Upper lobe of left lung (tissue), 6 donors: ENCODE data around the gene TNS1. TPM values are rescaled to one million over a fixed set of nuclear protein-coding genes. Genes with fewer than 3 reads are reported as not detected.

Experiments used
- ATAC-seq, 2 donors: fragments of 200-7000 bp; cut with Tn5 transposase; one replicate each; pipeline ENCODE4 v1.9.1; 2022; ENCODE audit warnings: mild to moderate bottlenecking in 2 of 2, moderate library complexity in 2 of 2; ENCODE audit not compliant: low FRiP score in 2 of 2
- DNase-seq, 2 donors: peaks; one replicate each; pipeline ENCODE4 v3.0.0-alpha.2; 2019 to 2020
- H3K27ac ChIP-seq, 4 donors: fragments of 200-600 bp; sonication (generic); one replicate each; pipeline ENCODE4 v1.5.1; 2016 to 2019
- H3K27me3 ChIP-seq, 4 donors: fragments of 200-600 bp; sonication (generic); one replicate each; pipeline ENCODE4 v1.5.1; 2017 to 2019
- H3K36me3 ChIP-seq, 4 donors: fragments of 200-600 bp; sonication (generic); one replicate each; pipeline ENCODE4 v1.5.1; 2016 to 2019
- H3K4me1 ChIP-seq, 4 donors: fragments of 200-600 bp; sonication (generic); one replicate each; pipeline ENCODE4 v1.5.1; 2018 to 2019
- H3K4me3 ChIP-seq, 4 donors: fragments of 200-600 bp; sonication (generic); one replicate each; pipeline ENCODE4 v1.5.1; 2017 to 2019; ENCODE audit warnings: mild to moderate bottlenecking in 2 of 4, moderate library complexity in 1 of 4
- H3K9me3 ChIP-seq, 4 donors: fragments of 200-600 bp; sonication (generic); one replicate each; pipeline ENCODE4 v1.5.1; 2018 to 2019
- EP300 ChIP-seq, 4 donors: sonication (generic); formaldehyde crosslinking; IDR thresholded peaks; one replicate each; pipeline ENCODE4 v1.5.1; 2017; ENCODE audit warnings: antibody characterized with exemption in 4 of 4, control low read depth in 2 of 4
- POLR2A ChIP-seq, 4 donors: fragments of 450-650 bp; IDR thresholded peaks; one replicate each; pipeline ENCODE4 v1.5.1; 2016 to 2017; ENCODE audit warnings: antibody characterized with exemption in 4 of 4, mild to moderate bottlenecking in 2 of 4
- POLR2AphosphoS5 ChIP-seq, 2 donors: sonication (generic); formaldehyde crosslinking; IDR thresholded peaks; one replicate each; pipeline ENCODE4 v1.5.1; 2017; ENCODE audit warnings: antibody characterized with exemption in 2 of 2
- WGBS, 2 donors: methylation state at CpG; one replicate each; pipeline ENCODE4 v1.1.5; 2017 to 2018; 5-methylcytosine and 5-hydroxymethylcytosine counted together
- total RNA-seq, 6 donors: library from RNA; depleted of rRNA in 4 of 6; stranded (reverse); fragments of >200 nt in 4 of 6; gene quantifications; one replicate each; pipeline versions ENCODE4 v1.1.0 to v1.2.1, GENCODE V29; 2016 to 2021
- TF ChIP-seq, protein P1 (sequence below), 6 experiments: fragments of 450-650 bp in 4 of 6; fragments of 200-600 bp in 2 of 6; sonication (generic) in 2 of 6; IDR thresholded peaks; one replicate each; pipeline ENCODE4 v1.5.1; 2016 to 2019; ENCODE audit warnings: antibody characterized with exemption in 6 of 6
- donor health status: DM: no; HTN: no; CAD: no; lungs with moderate emphysema.
- donor health status: DM: no; HTN: yes; CAD: no; lungs with severe emphysema.

The TNS1 gene
- total RNA-seq, 6 donors from 2014 or later = 325 to 1,095 (median 550) TPM

DNA sequence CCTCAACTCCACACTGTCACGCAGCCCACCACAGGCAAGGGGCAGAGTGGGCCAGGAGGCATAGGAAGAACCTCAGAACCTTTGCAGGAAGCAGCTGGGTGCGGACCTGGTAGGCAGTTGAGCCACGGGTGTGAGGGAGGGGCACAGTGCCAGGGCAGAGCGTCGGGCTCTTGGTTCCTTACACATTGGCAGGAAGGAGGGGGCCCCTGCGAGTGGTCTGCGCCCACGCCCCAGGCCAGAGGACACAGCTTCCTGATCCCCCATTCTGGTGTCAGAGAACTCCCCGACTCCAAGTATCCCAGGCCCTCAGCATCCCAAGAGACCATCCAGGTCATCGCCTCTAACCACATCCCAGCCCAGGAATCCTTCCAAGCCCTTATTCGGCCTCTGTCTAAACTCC lies 61.5 kb downstream of the TNS1 start:
- Histone ChIP-seq H3K4me3 (peak overlapping the region; percentile 61 to 89 (median 68)), H3K9me3 (no peaks in the 10 kb centered on the region), H3K36me3 (peaks cover 0 to 5% (median 0%) of the 10 kb centered on the region in 4 donors), H3K27ac (peak overlapping the region; percentile 86 to 99 (median 92)), H3K27me3 (no peaks in the 10 kb centered on the region), H3K4me1 (peaks cover 51 to 71% (median 58%) of the 10 kb centered on the region in 4 donors)
- TF ChIP-seq POLR2A (IDR thresholded peaks at IDR 0.05) = no peak
- peak in 1 of 2 donors; percentile 10 for TF ChIP-seq POLR2AphosphoS5 (IDR thresholded peaks at IDR 0.05)
- DNase-seq (no peak), ATAC-seq (no peak)
- 25 to 28% methylated on average over 3 to 10 of the region's 11 CpGs for WGBS, 2 donors

DNA sequence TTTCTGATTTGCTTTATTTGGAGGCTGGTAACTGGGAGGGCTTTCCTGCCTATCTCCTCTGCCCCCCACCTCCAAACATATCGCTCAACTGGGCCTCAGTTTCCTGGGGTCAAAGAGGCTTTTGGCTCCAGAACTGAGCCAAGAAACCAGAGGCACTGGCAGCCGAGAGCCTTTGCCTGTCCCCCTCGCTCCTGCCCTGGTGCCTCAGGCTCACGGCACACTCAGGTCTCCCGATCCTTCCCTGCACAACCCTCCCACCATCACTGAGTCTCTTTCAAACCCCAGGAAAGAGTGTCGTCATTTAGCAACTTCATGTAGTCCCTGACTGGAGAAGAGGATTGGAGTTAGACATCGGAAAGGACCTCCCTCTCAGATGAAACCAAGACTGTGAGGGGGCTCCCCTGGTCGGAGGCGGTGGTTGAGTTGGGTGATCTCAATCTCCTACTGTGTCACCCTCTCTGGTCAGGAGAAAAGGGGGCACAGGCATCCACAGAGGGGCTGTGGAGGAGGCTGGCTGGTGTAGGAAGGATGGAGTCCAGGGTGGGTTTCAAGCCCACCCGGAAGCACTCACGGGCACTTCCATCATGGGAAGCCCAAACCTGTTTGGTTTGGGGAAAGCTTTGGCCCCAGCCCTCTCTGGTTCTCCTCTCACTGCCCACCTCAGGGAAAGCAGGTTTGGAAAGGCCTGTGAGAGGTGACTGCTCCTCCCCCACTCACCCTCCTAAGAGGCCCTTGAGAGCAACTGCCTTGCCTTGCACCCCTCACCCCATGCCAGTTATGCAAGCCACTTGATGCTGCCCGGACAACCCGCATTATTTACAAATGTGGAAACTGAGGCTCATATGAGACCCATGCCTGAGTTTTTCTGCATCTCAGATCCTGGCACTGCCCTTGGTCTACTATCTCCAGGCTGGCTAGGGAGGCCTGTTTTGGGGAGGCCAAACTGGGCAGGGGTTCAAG lies 62.3 kb downstream of the TNS1 start:
- Histone ChIP-seq H3K27ac (peak overlapping the region; percentile 86 to 99 (median 92)), H3K4me3 (peak overlapping the region; percentile 61 to 89 (median 68)), H3K9me3 (no peaks in the 10 kb centered on the region), H3K36me3 (peaks cover 0 to 5% (median 0%) of the 10 kb centered on the region in 4 donors), H3K4me1 (peaks cover 59 to 79% (median 66%) of the 10 kb centered on the region in 4 donors), H3K27me3 (no peaks in the 10 kb centered on the region)
- 49 to 53% methylated on average over 9 to 13 of the region's 13 CpGs for WGBS, 2 donors
- DNase-seq = peak in 1 of 2 donors; percentile 89
- peak; percentile 38 to 56 for TF ChIP-seq POLR2AphosphoS5 (IDR thresholded peaks at IDR 0.05)
- TF ChIP-seq EP300 (IDR thresholded peaks at IDR 0.05) = peak in 1 of 4 donors; percentile 58
- TF ChIP-seq POLR2A (IDR thresholded peaks at IDR 0.05) = peak in 1 of 4 donors; percentile 45
- TF ChIP-seq, protein P1, sequence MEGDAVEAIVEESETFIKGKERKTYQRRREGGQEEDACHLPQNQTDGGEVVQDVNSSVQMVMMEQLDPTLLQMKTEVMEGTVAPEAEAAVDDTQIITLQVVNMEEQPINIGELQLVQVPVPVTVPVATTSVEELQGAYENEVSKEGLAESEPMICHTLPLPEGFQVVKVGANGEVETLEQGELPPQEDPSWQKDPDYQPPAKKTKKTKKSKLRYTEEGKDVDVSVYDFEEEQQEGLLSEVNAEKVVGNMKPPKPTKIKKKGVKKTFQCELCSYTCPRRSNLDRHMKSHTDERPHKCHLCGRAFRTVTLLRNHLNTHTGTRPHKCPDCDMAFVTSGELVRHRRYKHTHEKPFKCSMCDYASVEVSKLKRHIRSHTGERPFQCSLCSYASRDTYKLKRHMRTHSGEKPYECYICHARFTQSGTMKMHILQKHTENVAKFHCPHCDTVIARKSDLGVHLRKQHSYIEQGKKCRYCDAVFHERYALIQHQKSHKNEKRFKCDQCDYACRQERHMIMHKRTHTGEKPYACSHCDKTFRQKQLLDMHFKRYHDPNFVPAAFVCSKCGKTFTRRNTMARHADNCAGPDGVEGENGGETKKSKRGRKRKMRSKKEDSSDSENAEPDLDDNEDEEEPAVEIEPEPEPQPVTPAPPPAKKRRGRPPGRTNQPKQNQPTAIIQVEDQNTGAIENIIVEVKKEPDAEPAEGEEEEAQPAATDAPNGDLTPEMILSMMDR (IDR thresholded peaks at IDR 0.05) = no peak
- peak in 1 of 2 donors; percentile 36 for ATAC-seq

DNA sequence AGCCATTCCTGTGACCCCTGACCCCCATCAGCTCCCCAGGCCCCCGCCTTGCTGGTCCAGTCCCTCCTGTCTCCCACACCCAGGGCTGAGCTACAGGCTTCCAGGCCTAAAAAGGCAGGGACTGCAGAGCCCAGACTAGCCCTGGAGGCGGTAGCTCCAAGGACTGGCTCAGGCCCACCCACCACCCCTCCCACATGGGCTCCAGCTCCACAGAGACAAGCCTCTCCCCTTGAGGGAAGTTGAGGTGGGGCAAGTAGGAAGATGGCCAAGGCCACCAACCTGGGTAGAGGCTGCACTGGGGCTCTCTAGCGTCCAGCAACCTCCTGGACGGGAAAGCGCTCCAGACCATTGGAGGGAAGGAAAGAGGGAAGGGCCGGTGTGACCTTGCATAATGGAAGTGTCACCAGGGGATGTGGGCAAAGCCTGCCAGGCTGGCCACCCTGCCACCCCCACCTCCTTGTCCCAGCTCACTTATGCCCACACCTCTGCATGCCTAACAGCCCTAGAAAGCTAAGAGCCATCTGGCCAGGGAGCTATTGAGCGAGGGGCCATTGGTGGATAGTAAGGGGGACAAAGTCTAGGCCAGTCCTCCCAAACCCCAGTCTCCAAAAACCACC lies 63.1 kb downstream of the TNS1 start:
- H3K9me3 ChIP-seq = no peaks in the 10 kb centered on the region

DNA sequence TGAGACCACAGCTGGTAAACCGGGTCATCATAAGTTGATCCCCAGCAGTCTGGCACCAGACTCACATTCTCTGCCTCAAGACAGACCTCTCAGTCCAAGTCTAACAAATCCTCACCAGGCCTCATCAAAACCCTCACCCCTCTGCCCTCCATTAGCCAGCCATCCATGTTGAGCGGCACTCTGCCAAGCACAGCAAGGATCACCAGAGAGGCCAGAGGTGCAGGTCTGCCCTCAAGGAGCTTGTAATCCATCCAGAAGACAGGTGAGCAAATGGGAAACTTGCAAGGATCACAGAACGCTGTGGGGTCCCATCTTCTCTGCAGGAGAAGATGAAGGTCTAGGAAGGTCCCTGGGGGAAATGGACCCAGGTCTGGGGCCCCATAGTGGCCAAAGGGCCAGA lies 63.6 kb downstream of the TNS1 start:
- no peaks in the 10 kb centered on the region for H3K27me3 ChIP-seq
- TF ChIP-seq EP300 (IDR thresholded peaks at IDR 0.05) = no peak
- TF ChIP-seq POLR2A (IDR thresholded peaks at IDR 0.05) = no peak
- no peak for TF ChIP-seq POLR2AphosphoS5 (IDR thresholded peaks at IDR 0.05)
- TF ChIP-seq, protein P1 (IDR thresholded peaks at IDR 0.05) = no peak
- no peaks in the 10 kb centered on the region for H3K9me3 ChIP-seq
- WGBS, 2 donors = 14 to 89% methylated on average over 1 to 3 of the region's 3 CpGs
- H3K27ac ChIP-seq = peak overlapping the region; percentile 86 to 99 (median 92)
- peaks cover 68 to 89% (median 72%) of the 10 kb centered on the region in 4 donors for H3K4me1 ChIP-seq
- no peak for ATAC-seq
- H3K4me3 ChIP-seq = peak overlapping the region in 3 of 4 donors; percentile 63 to 89 (median 74)
- no peak for DNase-seq
- H3K36me3 ChIP-seq = peaks cover 0 to 5% (median 0%) of the 10 kb centered on the region in 4 donors

More for the DNA sequence above, 63.1 kb downstream of the TNS1 start:
- 50 to 57% methylated on average over 1 to 6 of the region's 7 CpGs for WGBS, 2 donors
- peak in 1 of 2 donors; percentile 78 for DNase-seq
- Histone ChIP-seq H3K36me3 (peaks cover 0 to 5% (median 0%) of the 10 kb centered on the region in 4 donors), H3K27ac (peak overlapping the region; percentile 86 to 99 (median 92)), H3K4me1 (peaks cover 67 to 87% (median 72%) of the 10 kb centered on the region in 4 donors), H3K4me3 (peak overlapping the region in 3 of 4 donors; percentile 63 to 89 (median 74)), H3K27me3 (no peaks in the 10 kb centered on the region)
- peak in 1 of 2 donors; percentile 15 for ATAC-seq
- TF ChIP-seq EP300 (IDR thresholded peaks at IDR 0.05) (no peak), POLR2AphosphoS5 (IDR thresholded peaks at IDR 0.05) (no peak), POLR2A (IDR thresholded peaks at IDR 0.05) (peak in 1 of 4 donors; percentile 56)
- TF ChIP-seq, protein P1 (IDR thresholded peaks at IDR 0.05) = no peak

DNA sequence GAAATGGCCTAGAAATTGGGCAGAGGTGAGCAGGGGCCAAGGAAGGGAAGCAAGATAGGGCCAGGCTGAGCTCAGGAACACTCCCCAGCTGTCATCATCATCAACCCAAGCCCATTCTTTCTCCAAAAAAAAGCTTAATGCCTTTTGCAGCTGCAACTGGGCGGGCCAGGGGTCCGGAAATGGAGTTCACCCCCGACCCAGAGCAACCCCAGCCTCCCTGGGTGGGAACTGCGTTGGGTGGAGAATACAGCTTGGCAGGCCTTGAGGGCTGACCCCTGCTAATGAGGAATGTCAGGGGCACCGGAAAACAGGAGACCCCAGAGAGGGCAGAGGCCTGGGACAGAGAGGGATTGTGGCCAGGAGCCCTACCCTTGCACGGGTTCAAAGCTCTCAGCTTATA lies 64.8 kb downstream of the TNS1 start:
- WGBS, 2 donors = 39 to 67% methylated on average over 5 to 6 of the region's 6 CpGs
- ATAC-seq = no peak
- H3K36me3 ChIP-seq = peaks cover 0 to 5% (median 0%) of the 10 kb centered on the region in 4 donors
- DNase-seq = no peak
- H3K9me3 ChIP-seq = no peaks in the 10 kb centered on the region
- peaks cover 77 to 91% (median 81%) of the 10 kb centered on the region in 4 donors for H3K4me1 ChIP-seq
- no peak for TF ChIP-seq POLR2AphosphoS5 (IDR thresholded peaks at IDR 0.05)
- TF ChIP-seq, protein P1 (IDR thresholded peaks at IDR 0.05) = no peak
- no peak for TF ChIP-seq POLR2A (IDR thresholded peaks at IDR 0.05)
- no peak for TF ChIP-seq EP300 (IDR thresholded peaks at IDR 0.05)
- no peaks in the 10 kb centered on the region for H3K27me3 ChIP-seq
- H3K27ac ChIP-seq = peak overlapping the region; percentile 86 to 99 (median 92)
- H3K4me3 ChIP-seq = peak overlapping the region in 2 of 4 donors; percentile 74 to 89
